Stimulated activated CD4-positive, alpha-beta T cell treated with anti-CD3 and anti-CD28 coated beads, Interleukin-4, amount 100 ng/mL, for 1 hour (primary cell): ENCODE measurements around the gene SSH3.
A peak's percentile ranks its signal among the peaks of the same experiment; 100 is the strongest.
"Not testable (repeated sequence)": the region's sequence is repeated elsewhere in the genome, so short reads cannot be mapped to it uniquely, and the experiment has no call there.

Experiments
- DNase-seq: peaks from one replicate; pipeline ENCODE4 v3.0.0-alpha.2; 2020

The SSH3 gene

DNA sequence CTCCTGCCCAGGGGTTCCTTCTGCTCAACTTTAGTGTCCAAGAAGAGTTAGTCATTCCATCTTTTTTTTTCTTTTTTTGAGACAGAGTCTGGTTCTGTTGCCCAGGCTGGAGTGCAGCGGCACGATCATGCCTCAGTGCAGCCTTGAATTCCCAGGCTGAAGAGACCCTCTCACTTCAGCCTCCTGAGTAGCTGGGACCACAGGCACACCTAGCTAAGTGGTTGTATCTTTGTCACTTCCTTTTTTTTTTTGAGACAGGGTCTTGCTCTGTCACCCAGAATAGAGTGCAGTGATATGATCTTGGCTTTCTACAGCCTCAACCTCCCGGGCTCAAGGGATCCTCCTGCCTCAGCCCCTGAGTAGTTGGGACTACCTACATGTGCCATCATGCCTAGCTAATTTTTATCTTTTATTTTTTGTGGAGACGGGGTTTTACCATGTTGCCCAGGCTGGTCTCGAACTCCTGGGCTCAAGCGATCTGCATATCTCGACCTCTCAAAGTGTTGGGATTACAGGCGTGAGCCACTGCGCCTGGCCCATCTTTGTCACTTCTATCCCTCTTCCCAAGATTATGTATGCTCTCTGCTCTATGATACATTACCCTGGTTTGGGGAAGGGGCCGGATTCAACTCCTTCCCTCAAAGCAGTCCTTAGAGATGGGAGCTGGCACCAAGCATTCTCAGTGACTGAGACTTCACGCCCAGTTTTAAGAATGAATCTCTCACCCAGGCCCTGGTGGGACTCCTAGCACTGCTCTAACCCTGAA, 10.0 kb downstream of the SSH3 start:
- DNase-seq: no peak

DNA sequence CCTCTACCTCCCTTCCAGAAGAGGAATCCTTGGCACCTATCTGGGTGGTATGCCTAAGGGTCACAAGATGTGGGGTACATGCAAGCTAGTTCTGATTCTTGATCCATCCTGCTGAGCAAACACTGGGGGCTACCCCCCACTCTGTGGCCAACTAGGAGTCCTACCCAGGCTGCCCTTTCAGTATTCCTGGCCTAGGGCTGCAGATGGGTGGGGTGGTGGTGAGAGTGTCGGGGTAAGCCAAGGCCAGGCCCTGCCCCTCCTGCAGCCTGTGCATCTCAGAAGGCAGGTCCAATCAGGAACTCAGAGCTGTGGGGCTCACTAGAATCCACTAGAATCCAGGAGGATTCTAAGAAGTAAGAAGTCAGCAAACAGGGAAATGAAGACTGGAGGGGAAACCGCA, 10.9 kb downstream of the SSH3 start:
- DNase-seq: no peak

DNA sequence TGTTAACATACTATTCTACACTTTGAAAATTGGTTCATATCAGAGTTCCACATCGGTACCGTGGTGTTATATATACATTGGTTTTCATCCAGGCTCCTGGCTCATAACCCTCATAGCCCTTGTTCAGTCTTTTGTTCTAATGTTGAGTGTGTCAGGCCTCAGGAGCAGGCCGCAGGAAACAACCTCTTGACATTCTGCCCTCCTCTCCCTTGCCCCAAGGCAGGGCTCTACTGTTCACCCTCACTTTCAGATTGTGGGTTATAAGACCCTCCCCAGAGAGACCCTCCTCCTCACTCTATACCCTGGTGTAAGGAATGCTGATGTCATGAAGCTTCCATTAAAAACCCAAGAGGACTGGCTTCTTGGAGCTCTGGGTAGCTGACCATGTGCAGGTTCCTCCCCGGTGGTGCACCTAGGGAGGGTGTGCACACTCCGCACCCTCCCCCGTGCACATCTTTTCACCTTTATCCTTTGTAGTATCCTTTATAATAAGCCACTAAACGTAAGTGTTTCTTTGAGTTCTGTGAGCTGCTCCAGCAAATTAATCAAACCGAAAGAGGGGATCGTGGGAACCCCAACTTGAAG, 12.1 kb downstream of the SSH3 start:
- DNase-seq: no peak

DNA sequence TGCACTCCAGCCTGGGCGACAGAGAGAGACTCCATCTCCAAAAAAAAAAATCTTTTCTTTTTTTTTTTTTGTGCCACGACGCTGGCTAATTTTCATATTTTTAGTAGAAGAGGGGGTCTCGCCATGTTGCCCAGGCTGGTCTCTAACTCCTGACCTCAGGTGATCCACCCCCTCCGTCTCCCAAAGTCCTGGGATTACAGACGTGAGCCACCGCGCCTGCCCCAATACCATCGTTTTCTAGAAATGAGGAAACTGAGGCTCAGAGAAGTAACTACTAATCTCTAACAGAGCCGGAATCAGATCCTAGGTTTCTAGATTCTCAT, 13.5 kb downstream of the SSH3 start:
- no peak for DNase-seq

DNA sequence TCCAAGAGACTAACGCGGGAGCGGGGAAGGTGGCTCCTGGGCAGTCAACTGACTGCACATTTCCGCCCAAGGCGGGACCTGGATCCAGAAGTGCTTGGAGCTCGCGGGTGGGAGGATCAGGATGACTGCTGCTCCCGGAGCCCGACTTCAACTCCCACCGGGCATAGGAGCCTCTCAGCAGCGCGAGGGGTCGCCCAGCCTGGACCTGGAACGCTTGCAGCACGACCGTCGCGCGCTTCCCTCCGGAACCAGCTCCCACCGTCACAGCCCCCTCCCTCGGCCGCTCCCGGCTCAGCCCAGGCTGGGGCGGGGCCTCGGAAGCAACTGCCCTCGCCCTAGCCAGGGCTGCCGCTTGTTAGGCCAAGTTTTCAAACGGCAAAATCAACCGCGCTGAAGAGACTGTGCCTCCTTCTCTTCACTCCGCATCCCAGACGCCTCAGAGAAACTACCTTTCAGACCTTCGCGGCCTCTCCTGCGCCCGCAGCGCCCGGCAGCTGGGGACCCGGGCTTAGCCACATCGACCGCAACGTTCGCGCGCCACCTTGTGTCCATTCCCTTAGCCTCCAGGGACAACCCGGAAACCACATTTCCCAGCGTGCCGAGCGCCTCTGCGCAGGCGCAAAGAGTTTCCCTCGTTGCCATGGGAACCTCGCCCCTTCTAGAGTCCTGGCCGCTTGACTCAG, 14.0 kb downstream of the SSH3 start:
- peak; percentile 98 for DNase-seq

DNA sequence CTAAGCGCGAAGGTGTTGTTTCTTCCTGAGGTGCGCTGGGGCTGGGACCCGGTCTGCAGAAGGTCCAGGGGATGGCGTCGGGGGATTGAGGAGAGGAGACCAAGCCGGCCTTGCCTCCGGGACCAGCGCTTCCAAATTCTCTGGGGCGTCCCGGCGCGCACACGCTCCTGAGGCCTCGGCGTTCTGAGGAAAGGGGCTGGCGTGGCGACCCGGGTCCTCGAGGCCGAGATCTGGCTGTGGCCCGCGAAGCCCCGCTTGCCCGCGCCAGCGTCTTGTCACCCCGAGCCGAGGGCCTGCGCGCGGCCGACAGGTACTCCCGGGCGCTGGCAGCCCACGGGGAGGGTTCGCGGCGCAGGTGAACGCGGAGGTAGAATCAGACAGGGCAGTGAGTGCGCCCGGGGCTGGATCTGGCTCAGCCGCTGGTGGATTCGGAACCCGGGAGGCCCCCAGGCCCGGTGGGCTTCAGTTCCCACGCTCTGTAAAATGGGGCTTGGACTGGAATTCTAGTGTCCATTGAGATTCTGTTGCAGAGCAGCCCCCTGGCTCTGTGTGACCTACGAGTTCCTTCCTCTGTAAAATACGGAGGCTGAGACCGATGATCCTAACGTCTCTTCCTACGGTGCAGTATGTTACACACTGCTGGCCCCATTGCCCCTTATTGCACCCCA, 14.7 kb downstream of the SSH3 start:
- no peak for DNase-seq

DNA sequence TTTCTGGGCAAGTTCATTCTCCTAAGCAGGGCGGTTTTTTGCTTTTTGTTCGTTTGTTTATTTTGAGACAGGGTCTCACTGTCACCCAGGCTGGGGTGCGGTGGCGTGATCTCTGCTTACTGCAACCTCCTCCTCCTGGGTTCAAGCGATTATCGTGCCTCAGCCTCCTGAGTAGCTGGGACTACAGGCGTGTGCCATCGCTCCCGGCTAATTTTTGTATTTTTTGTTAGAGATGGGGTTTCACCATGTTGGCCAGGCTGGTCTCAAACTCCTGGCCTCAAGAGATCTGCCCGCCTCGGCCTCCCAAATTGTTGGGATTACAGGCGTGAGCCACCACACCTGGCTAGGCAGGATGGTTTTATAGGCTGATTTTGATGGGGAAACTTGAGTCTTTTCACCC, 15.5 kb downstream of the SSH3 start:
- DNase-seq: not testable (repeated sequence)

DNA sequence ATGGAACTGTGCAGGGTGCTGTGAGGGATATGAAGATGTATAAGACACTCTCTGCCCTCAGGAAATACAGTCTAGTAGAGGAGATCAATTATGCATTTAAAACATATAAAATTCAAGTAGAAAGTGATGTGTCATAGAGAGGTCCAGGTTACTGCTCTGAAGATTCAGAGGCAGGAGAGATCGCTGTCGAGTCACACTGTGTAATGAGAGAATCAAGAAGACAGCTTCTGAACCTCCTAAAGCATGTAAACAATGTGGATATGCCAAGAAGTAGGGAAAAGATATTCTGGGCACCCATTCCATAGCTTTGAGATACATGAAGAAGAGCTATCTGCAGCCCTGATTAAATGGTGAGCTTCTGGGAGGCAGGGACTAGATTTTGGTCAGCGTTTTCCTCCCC, 16.7 kb downstream of the SSH3 start:
- no peak for DNase-seq

DNA sequence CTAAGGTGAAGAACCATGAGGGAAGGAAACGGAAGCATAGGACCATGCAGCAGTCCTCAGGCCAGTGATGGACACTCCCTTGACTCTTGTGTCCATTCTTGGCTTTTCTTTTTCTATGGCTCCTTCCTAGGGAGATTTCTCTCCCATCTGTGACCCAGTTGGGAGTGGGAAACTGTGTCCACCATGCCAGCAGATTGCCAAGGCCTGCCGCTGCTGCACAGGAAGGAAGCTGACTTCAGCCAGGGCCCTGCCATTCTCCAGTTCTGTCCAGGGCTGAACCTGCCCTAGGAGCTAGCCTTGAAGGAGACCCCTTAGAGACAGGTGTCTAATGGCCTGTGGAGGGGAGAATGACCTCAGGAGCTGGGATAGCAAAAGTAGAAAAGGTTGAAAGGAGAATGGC, 17.4 kb downstream of the SSH3 start:
- DNase-seq: no peak

DNA sequence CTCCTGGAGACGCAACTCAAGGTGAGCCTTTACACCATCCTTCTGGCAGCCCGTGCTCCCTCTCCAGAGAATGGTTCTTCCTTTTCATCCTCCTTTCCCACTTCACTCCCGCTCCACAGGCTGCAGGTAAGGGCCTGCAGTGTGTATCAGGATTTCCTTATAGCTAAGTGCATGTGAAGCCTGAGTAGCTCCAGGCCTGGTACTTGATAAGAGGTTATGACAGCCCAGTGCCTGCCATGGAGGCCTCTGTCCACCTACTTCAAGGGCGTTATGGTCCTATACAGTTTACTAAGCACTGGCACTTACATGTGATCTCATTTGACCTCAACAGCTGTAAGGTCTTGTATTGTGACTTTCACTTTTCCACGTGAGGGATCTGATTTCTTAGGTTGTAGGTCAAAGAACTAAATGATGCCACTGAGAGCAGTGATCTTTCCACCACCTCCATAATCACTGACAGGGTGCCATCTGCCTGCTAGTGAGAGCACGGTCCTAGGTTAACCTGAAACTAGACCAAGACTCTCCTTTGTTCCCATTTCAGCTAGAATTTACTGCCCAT, 18.1 kb downstream of the SSH3 start:
- no peak for DNase-seq

DNA sequence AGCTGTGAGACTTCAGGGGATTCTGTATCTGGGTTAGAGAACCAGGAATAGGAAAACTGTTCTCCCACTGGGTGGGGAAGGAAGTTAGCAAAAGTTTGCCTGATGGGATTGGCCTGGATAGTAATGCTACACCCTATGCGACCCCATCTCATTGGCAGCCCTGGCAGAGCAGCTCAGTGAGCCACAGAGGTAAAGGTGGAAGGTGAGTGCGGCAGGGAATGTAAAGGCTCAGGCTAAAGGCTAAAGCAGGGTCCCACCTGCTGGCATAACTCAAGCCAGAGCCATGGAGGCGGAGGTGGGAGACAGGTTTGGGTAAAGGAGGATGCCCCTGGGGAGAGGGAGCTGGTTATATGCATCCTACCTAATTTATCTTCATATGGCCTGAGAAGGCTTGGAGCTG, 18.7 kb downstream of the SSH3 start:
- DNase-seq: no peak

DNA sequence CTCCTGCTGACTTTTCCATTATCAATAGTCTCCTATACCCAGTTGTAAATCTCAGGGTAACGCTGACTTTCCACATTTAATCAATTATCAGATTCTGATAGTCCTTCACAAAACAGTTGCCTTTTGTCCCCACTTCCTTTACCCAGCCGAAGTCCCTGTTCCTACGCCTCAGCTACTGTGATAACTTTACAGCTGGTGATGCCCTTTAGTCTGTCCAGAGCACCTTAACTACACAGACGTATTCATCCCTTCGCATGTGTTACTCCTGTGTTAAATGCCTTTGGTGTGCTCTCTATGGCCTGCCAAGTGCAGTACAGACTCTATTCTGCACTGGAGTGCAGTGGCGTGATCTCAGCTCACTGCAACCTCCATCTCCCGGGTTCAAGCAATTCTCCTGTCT, 20.2 kb downstream of the SSH3 start:
- no peak for DNase-seq

DNA sequence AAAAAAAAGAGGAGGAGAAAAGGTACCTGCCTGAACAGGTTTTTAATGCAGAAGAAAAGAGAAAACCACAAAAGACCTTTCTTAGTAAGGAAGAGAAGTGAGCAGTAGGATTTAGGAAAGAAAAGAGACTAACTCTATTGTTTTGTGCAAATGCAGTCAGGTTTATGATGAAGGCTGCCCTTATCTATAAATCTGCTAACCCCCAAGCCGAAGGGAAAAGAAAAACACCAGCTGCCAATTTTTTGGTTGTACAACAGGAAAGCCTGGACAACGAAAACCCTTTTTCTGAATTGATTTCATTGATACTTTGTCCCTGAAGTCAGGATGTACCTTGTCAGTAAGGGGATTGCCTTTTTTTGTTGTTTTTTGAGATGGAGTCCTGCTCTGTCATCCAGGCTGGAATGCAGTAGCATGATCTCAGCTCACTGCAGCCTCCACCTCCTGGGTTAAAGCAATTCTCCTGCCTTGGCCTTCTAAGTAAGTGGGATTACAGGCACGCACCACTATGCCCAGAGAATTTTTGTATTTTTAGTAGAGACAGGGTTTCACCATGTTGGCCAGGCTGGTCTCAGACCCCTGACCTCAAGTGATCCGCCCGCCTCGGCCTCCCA, 28.9 kb downstream of the SSH3 start:
- DNase-seq: no peak

DNA sequence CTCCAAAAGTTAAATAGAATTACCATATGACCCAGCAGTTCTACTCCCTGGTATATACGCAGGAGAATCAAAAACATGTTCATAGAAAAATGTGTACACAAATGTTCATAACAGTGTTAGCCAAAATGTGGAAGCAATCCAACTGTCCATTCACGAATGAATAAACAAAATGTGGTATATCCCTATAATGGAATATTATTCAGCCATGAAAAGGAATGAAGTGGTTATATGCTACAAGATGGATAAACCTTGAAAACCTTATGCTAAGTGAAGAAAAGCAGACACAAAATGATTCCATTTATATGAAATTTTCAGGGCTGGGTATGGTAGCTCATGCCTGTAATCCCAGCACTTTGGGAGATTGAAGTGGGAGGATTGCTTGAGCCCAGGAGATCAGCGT, 33.9 kb downstream of the SSH3 start:
- DNase-seq: no peak

DNA sequence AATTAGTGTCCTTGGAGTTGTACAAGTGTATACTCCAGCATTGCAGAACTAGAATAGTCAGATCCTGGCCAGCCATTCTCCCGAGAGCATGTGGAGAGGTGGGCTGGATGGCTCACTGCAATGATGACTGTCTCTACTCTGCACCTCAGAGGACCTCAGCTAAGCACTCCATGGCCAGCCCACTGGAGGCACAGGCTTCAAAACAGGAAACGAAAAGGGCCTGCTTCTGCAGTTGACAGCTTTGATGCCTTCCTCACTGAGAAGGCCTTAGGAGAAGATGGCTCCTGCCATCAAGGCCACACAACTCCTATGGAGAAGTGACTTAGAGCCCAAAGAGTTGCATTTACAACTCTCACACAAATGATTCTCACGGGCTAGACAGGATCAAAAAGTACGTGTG, 40.9 kb downstream of the SSH3 start:
- no peak for DNase-seq

DNA sequence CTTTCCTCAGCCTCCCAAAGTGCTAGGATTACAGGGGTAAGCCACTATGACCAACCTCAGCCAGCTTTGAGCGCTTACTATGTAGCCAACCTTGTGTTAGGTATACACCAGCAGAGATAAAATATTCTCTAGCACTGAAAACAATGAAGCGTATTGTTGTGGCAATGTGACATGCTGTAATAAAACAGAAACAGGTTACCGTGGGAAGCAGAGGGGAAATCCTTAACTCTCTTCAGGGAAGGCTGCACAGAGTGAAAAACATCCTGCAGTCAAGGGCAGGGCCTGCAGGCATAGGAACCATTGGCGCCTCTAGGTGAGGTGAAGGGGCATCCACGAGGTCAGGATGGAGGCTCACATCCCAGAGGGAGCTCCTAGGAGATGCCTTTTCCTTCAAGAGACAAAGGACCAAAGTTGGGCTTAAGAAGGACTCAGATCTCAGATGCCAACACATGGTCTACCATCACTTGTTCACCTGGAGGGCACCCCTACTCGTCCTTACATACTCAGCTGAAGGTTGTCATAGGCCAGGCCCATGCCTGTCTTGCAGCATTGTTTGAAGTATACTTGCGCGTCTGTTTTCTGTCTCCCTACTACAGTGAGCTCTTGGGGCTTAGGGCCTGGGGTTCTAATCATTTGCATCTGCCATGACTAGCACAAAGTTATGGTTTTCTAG, 42.1 kb downstream of the SSH3 start:
- no peak for DNase-seq

DNA sequence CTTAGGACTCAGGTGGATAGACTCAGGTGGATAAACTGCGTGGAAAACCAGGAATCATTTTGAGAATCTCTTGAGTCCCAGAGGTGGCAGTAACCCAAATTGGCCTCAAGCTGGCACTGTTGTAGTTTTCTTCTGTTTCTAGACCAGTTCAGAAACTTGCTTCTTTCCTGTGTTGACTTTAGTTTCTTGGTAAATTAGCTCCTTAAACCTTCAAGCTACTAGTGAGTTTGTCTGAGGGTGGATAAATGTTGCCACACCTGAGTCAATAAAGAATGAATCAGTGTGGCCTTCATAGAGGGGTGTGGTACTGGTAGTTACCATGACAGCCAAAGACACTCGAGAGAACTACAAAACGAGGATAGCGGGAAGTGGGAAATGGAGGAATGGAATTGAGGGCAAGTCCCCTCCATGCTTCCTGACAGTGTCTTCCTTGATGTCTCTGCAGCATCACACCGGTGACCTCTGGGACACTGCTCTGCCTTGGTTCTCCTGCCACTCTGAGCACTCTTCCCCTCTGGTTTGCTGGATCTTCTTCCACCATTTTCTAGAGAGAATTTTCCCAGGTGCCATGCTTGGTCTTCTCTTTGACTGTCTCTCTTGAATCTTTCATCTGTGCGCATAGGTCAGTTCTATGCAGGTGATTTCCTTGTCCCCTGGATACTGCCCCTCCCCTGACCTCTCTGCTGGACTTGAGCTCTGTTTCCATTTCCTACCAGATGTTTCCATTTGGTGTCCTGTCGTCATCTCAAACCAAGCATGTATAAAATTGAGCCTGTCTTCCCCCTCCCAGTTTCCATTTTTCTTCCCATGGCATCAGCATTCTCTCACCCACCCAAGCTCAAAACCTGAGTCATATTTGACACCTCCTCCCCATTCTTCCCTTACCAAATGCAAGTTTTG, 42.8 kb downstream of the SSH3 start:
- no peak for DNase-seq

DNA sequence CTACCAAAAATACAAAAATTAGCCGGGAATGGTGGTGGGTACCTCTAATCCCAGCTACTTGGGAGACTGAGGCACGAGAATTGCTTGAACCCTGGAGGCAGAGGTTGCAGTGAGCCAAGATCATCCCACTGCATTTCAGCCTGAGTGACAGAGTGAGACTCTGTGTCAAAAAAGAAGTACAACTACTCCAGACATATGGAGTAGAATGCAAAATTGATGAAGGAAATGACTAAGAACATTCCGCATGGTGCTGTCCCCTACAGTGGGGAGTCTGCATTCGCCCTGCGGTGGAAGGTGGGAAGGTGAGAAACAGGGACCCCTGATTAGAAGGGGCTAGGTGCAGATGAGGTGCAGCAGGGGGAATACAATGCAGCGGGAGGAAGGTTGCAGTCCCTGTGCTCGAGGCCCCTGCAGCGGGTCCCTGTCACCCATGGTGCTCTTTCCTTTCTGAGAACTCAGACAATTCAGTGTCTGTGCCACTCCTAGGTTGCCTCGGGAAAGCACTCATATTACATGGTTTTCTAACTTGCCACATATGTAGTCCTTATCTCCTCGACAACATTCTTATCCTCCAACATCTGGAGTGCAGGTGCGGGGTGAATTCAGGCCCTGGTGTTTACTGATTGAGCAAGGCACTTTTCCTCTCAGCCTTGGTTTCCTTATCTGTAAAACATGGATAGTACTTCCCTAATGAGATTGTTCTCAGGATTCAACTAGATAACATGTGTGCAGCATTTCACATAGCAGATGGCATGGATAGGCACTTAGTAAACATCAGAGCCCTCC, 44.8 kb downstream of the SSH3 start:
- no peak for DNase-seq

DNA sequence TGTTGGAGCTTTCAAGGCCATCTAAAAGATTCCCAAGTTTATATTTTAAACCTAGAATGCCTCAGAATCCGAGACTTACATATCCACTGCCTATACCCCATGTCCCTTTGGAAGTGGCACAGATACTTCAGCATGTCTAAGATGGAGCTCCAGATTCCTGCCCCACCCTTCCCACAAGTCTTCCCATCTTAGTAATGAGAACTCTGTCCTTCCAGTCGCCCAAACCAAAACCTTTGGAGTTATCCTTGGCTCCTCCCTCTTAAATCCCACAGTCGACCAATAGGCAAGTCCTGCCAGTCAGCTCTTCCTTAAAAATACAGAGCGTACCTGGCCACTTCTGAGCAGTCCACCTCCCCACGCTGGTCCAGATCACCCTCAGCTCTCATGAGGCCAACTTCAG, 45.7 kb downstream of the SSH3 start:
- no peak for DNase-seq

DNA sequence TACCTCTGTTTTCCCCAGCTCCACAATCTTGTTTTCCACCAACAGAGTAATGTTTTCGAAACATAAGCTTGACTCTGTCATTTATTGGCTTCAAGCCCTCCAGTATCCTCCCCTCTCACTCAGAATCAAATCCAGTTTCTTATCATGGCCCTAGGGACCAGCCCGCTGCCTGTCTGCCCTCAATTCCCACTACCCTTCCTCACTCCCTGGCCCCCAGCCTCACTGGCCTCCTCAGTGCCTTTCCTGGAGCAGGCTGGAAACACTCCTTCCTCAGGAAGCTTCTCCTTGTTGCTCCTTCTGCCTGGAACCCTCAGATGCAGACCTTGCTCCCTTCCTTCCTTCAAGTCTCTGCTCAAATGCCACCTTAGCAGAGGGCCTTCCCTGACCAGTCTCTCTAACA, 46.1 kb downstream of the SSH3 start:
- DNase-seq: no peak
